GM12878 (cell line): Measurements from ENCODE around the gene CELF6. TPM values are rescaled to one million over a fixed set of nuclear protein-coding genes. Genes with fewer than 3 reads are reported as not detected.

Experiments used
- ATAC-seq: fragments of 200-7000 bp; cut with Tn5 transposase; 3 replicates; pipeline ENCODE4 v1.9.1; 2020; ENCODE audit warnings: mild to moderate bottlenecking, moderate library complexity
- BruUV-seq: library from RNA; stranded (reverse); fragments of 400-500 nt; replicated peaks from 2 replicates; lab custom pipeline; 2021; lab: Mats Ljungman, UMichigan
- CTCF ChIA-PET: fragments of 300-600 bp; sonication (Branson Sonifier 250); formaldehyde crosslinking; extraction: SDS; loops from one replicate; lab custom pipeline; 2021; ENCODE audit warnings: inconsistent platforms; lab: Yijun Ruan, JAX
- POLR2A ChIA-PET: fragments of 350-600 bp; formaldehyde crosslinking; extraction: SDS; loops from one replicate; lab custom pipeline; 2021; ENCODE audit warnings: inconsistent platforms; lab: Charles Lee
- RAD21 ChIA-PET: fragments of 300-600 bp; sonication (Branson Sonifier 250); formaldehyde crosslinking; loops from one replicate; lab custom pipeline; 2023; ENCODE audit warnings: antibody characterized with exemption; ENCODE audit not compliant: unreplicated experiment; lab: Charles Lee
- SMC1A ChIA-PET: fragments of 300-600 bp; sonication (Branson Sonifier 250); formaldehyde crosslinking; loops from one replicate; lab custom pipeline; 2023; ENCODE audit not compliant: unreplicated experiment, uncharacterized antibody; lab: Charles Lee
- DNase-seq: peaks from one replicate; pipeline ENCODE4 v3.0.0-alpha.2; 2011; ENCODE audit warnings: low read depth, low spot score
- FAIRE-seq: peaks from 3 replicates; lab custom pipeline; 2011; peaks lifted over from hg19 to GRCh38; lab: Jason Lieb, UNC
- H2AFZ ChIP-seq: 2 replicates; pipeline ENCODE4 v1.6.0; 2011; ENCODE audit warnings: low read depth, low read length, control low read depth; ENCODE audit not compliant: control insufficient read depth
- H3K27ac ChIP-seq: 2 replicates; pipeline ENCODE4 v1.5.1; 2011; ENCODE audit warnings: control low read depth; ENCODE audit not compliant: control insufficient read depth, insufficient read depth
- H3K27me3 ChIP-seq, 2 experiments: replicated peaks in 1 of 2; 2 replicates each; pipeline versions ENCODE4 v1.6.0 to v1.6.1; 2011; ENCODE audit warnings: low read length in 1 of 2; ENCODE audit not compliant: control insufficient read depth in 2 of 2, insufficient read depth in 2 of 2
- H3K36me3 ChIP-seq, 2 experiments: 2 replicates each; pipeline ENCODE4 v1.5.1; 2011; ENCODE audit warnings: low read length in 1 of 2; ENCODE audit not compliant: control insufficient read depth in 2 of 2, insufficient read depth in 2 of 2
- H3K4me1 ChIP-seq: 2 replicates; pipeline ENCODE4 v1.6.1; 2011; ENCODE audit warnings: mild to moderate bottlenecking, low read length, moderate library complexity, mixed read lengths; ENCODE audit not compliant: control insufficient read depth, insufficient read depth
- H3K4me2 ChIP-seq: 2 replicates; pipeline ENCODE4 v1.6.0; 2011; ENCODE audit warnings: control low read depth; ENCODE audit not compliant: control insufficient read depth, insufficient read depth
- H3K4me3 ChIP-seq: fragments of 200-600 bp; sonication (generic); 2 replicates; pipeline ENCODE4 v1.5.1; 2016
- H3K79me2 ChIP-seq: 2 replicates; pipeline ENCODE4 v1.6.0; 2011; ENCODE audit warnings: low read length; ENCODE audit not compliant: control insufficient read depth, insufficient read depth
- H3K9ac ChIP-seq: 2 replicates; pipeline ENCODE4 v1.8.0; 2011; ENCODE audit warnings: low read length, control low read depth, mixed read lengths; ENCODE audit not compliant: control insufficient read depth, insufficient read depth
- H3K9me3 ChIP-seq: replicated peaks from 3 replicates; pipeline ENCODE4 v1.5.1; 2011; ENCODE audit warnings: mild to moderate bottlenecking, low read length; ENCODE audit not compliant: control insufficient read depth, insufficient read depth
- H4K20me1 ChIP-seq: 2 replicates; pipeline ENCODE4 v1.6.0; 2011; ENCODE audit not compliant: control insufficient read depth, insufficient read depth
- ATF7 ChIP-seq: fragments of 450-650 bp; IDR thresholded peaks from 2 replicates; pipeline ENCODE4 v1.6.1; 2016; ENCODE audit warnings: low read depth, mild to moderate bottlenecking
- BACH1 ChIP-seq: fragments of 450-650 bp; IDR thresholded peaks from 2 replicates; pipeline ENCODE4 v1.6.1; 2017; ENCODE audit warnings: mild to moderate bottlenecking, borderline replicate concordance
- BCLAF1 ChIP-seq: fragments of 450-650 bp; IDR thresholded peaks from 2 replicates; pipeline ENCODE4 v1.6.1; 2017; ENCODE audit warnings: antibody characterized with exemption, mild to moderate bottlenecking, moderate library complexity
- BHLHE40 ChIP-seq, 2 experiments: fragments of 450-650 bp in 1 of 2; IDR thresholded peaks; 2 replicates each; pipeline ENCODE4 v1.6.1; 2011 to 2017; ENCODE audit warnings: low read depth in 2 of 2, borderline replicate concordance in 1 of 2, improper control_type of control experiment in 1 of 2, low read length in 1 of 2, mild to moderate bottlenecking in 1 of 2
- CBFB ChIP-seq: IDR thresholded peaks from 2 replicates; pipeline ENCODE4 v1.6.1; 2016; ENCODE audit warnings: antibody characterized with exemption, low read depth
- E4F1 ChIP-seq: fragments of 450-650 bp; IDR thresholded peaks from 2 replicates; pipeline ENCODE4 v1.6.1; 2018; ENCODE audit warnings: borderline replicate concordance, mild to moderate bottlenecking; ENCODE audit not compliant: partially characterized antibody
- ESRRA ChIP-seq: IDR thresholded peaks from 2 replicates; pipeline ENCODE4 v1.6.1; 2012; ENCODE audit warnings: mild to moderate bottlenecking, low read length, improper control_type of control experiment
- HDAC6 ChIP-seq: fragments of 200-600 bp; sonication (generic); IDR thresholded peaks from one replicate; pipeline ENCODE4 v1.8.0; 2017; ENCODE audit warnings: antibody characterized with exemption; ENCODE audit not compliant: unreplicated experiment
- IKZF2 ChIP-seq, 2 experiments: fragments of 450-650 bp; IDR thresholded peaks; 2 replicates each; pipeline ENCODE4 v1.6.1; 2017; ENCODE audit warnings: mild to moderate bottlenecking in 2 of 2, moderate library complexity in 2 of 2
- IRF4 ChIP-seq: IDR thresholded peaks from 2 replicates; pipeline ENCODE4 v1.6.1; 2011; ENCODE audit warnings: low read depth, low read length
- JUNB ChIP-seq: IDR thresholded peaks from 2 replicates; pipeline ENCODE4 v1.6.1; 2016; ENCODE audit warnings: antibody characterized with exemption, mild to moderate bottlenecking
- NFIC ChIP-seq: IDR thresholded peaks from 2 replicates; pipeline ENCODE4 v1.6.1; 2012; ENCODE audit warnings: low read depth, mild to moderate bottlenecking, inconsistent platforms, low read length, moderate library complexity
- RUNX3 ChIP-seq: IDR thresholded peaks from 2 replicates; pipeline ENCODE4 v1.6.1; 2012; ENCODE audit warnings: low read length, inconsistent platforms
- TCF12 ChIP-seq: IDR thresholded peaks from 2 replicates; pipeline ENCODE4 v1.6.1; 2011; ENCODE audit warnings: low read depth, mild to moderate bottlenecking, low read length
- ZNF622 ChIP-seq: fragments of 450-650 bp; IDR thresholded peaks from 2 replicates; pipeline ENCODE4 v1.6.1; 2017; ENCODE audit warnings: mild to moderate bottlenecking, inconsistent platforms
- ZSCAN29 ChIP-seq: fragments of 450-650 bp; IDR thresholded peaks from 2 replicates; pipeline ENCODE4 v1.6.1; 2017; ENCODE audit warnings: mild to moderate bottlenecking, moderate library complexity
- WGBS: methylation state at CpG from one replicate; pipeline ENCODE4 v1.1.6; 2016; ENCODE audit warnings: low lambda C conversion rate; ENCODE audit not compliant: insufficient replicate concordance, insufficient coverage; ENCODE audit errors: missing lambda C conversion rate; 5-methylcytosine and 5-hydroxymethylcytosine counted together
- in situ Hi-C: fragments of 300-500 bp; cut with MboI; formaldehyde crosslinking; loops from 9 replicates; pipeline ENCODE4 v1.14.3; 2018; ENCODE audit warnings: mixed read lengths
- intact Hi-C: fragments of 100-400 bp; cut with micrococcal nuclease; formaldehyde crosslinking; loops from one replicate; pipeline ENCODE4 v1.14.2; 2022; ENCODE audit not compliant: unreplicated experiment
- polyA plus RNA-seq, 11 experiments: library from polyadenylated mRNA; depleted of rRNA in 4 of 11; unstranded in 6 of 11; stranded (reverse) in 5 of 11; fragments of >200 nt; fragmentation: Nextera tagmentation in 4 of 11; fragmentation: Illumina TruSeq in 1 of 11; extraction: Ambion mirVana in 4 of 11; extraction: Trizol in 1 of 11; gene quantifications; 1 replicate in 1 of 11; 2 replicates in 10 of 11; pipeline versions ENCODE4 v1.2.1 to v1.2.3, GENCODE V29; 2011 to 2016; ENCODE audit warnings: inconsistent platforms in 2 of 11, missing spikeins in 2 of 11, low read depth in 1 of 11
- total RNA-seq, 4 experiments: library from RNA; depleted of rRNA in 3 of 4; stranded (reverse); fragments of >200 nt in 3 of 4; fragmentation: Illumina TruSeq in 1 of 4; extraction: Trizol in 1 of 4; gene quantifications; 2 replicates each; pipeline versions ENCODE4 v1.2.1 to v1.2.3, GENCODE V29; 2013 to 2021

The CELF6 gene
- total and polyA plus RNA-seq, 10 of the 15 experiments (the other 5 are each of a cell fraction or from before 2014, with no cell fraction given), result 0.06 to 0.54 (median 0.23) TPM; not detected in 1

- intact Hi-C loops, result no loop called here
- Histone ChIP-seq H3K4me3 (peak overlapping the region; percentile 59; the same call in 1 of the 2 replicates), H3K27ac (peak overlapping the region; percentile 67), H4K20me1 (no peaks in the 10 kb centered on the region), H3K9ac (peak overlapping the region; percentile 30; the same call in 1 of the 2 replicates), H2AFZ (no peak overlapping the region), H3K36me3 (peaks cover 6 to 12% of the 10 kb centered on the region in 2 experiments), H3K27me3 (no peaks in the 10 kb centered on the region), H3K9me3 (no peaks in the 10 kb centered on the region), H3K79me2 (peaks cover 3% of the 10 kb centered on the region), H3K4me2 (peak overlapping the region; percentile 67), H3K4me1 (peaks cover 12% of the 10 kb centered on the region; the same call in 1 of the 2 replicates)
- TSS peak; percentile 75 for BruUV-seq
- in situ Hi-C loops, result no loop called here
- ChIA-PET SMC1A (interaction anchor here (0.8 to 1.4 kb wide), 3 partner anchors 9 to 37 kb away, joined by 3 to 4 read pairs (median 4); no protein-coding TSS in a partner anchor), RAD21 (interaction anchor here (0.5 to 1.2 kb wide), 3 partner anchors 10 to 85 kb away, joined by 3 to 10 read pairs (median 3); no protein-coding TSS in a partner anchor), CTCF (interaction anchor here (1.0 to 1.6 kb wide), 2 partner anchors 9 to 11 kb away, joined by 3 to 7 read pairs; no protein-coding TSS in a partner anchor), POLR2A (interaction anchor here (0.6 to 1.1 kb wide), 4 partner anchors 9 to 1729 kb away, joined by 3 to 11 read pairs (median 4); no protein-coding TSS in a partner anchor)
- FAIRE-seq (peak; percentile 44), ATAC-seq (peak; percentile 96), DNase-seq (peak; percentile 51)
- WGBS, result 0% methylated on average over 3 of the region's 3 CpGs
- TF ChIP-seq BHLHE40 (IDR thresholded peaks at IDR 0.05; ENCODE audit: borderline replicate concordance in 1 of 2, low read depth in 2 of 2, low read length in 1 of 2), result 0 out of 4 replicates have a peak, but pooled peaks of 1 of the 2 experiments have one; percentile 20
- TF ChIP-seq BACH1, result peak; percentile 83
- TF ChIP-seq NFIC, result 0 out of 2 replicates have a peak, but pooled peaks have one; percentile 55
- TF ChIP-seq JUNB, result peak; percentile 62
- TF ChIP-seq RUNX3, result peak; percentile 89
- 0 out of 2 replicates have a peak, but pooled peaks have one; percentile 10 for TF ChIP-seq IRF4
- TF ChIP-seq ZNF622, result no peak
- TF ChIP-seq HDAC6, result no peak
- TF ChIP-seq E4F1, result no peak
- TF ChIP-seq TCF12, result peak; percentile 55; the same call in 1 of the 2 replicates
- TF ChIP-seq BCLAF1, result no peak
- TF ChIP-seq CBFB, result peak; percentile 35; the same call in 1 of the 2 replicates
- no peak for TF ChIP-seq ZSCAN29
- peak; percentile 87 to 88 for TF ChIP-seq IKZF2 (IDR thresholded peaks at IDR 0.05)
- TF ChIP-seq ATF7, result 0 out of 2 replicates have a peak, but pooled peaks have one; percentile 14
- no peak for TF ChIP-seq ESRRA
These were observed 82.7 kb downstream of the CELF6 start for GRCh38 chr15:72237029-72237852.
